Spleen (tissue), 7 donors: ENCODE results near the gene BEND5.

ENCODE experiments used
- POLR2A ChIP-seq, 3 donors: fragments of 450-650 bp; IDR thresholded peaks; one replicate each; pipeline ENCODE4 v1.5.1; 2017; ENCODE audit warnings: antibody characterized with exemption in 3 of 3, mild to moderate bottlenecking in 1 of 3
- POLR2AphosphoS5 ChIP-seq, 3 donors: sonication (generic); formaldehyde crosslinking; IDR thresholded peaks; one replicate each; pipeline ENCODE4 v1.5.1; 2017; ENCODE audit warnings: antibody characterized with exemption in 3 of 3
- TF ChIP-seq, protein P1 (sequence below), 11 experiments: fragments of 200-600 bp in 7 of 11; fragments of 450-650 bp in 4 of 11; sonication (generic) in 4 of 11; IDR thresholded peaks in 8 of 11; conservative IDR thresholded peaks in 3 of 11; 1 replicate in 7 of 11; 2 replicates in 4 of 11; pipeline versions ENCODE4 v1.4.0 to v1.8.0; 2016 to 2021; ENCODE audit warnings: antibody characterized with exemption in 11 of 11, inconsistent platforms in 4 of 11, mild to moderate bottlenecking in 1 of 11
- donor health status: DM: no; HTN: no; CAD: no; lungs with moderate emphysema.
- donor health status: DM: no; HTN: no; CAD: no.
- donor health status: DM: no; HTN: no; CAD: no.

DNA sequence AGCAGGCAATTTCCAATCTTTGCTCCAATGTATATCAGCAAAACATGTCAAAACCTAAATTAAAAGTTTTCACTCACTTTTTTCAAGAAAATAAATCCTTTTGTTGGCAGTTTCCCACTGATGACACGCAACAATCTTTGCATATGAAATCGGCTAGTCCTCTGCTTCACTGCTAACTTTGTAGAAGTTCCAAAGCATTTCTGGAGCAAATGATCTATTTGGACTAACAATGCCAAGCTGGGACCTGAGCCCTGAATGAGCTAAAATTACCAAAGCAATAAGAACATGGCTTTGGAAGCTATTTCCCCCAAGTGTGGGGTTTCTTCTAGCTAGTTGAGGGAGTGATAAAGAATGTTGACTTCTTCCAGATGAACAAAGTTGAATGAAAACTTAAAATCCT is 5.1 kb downstream of the BEND5 start:
- TF ChIP-seq, protein P1, sequence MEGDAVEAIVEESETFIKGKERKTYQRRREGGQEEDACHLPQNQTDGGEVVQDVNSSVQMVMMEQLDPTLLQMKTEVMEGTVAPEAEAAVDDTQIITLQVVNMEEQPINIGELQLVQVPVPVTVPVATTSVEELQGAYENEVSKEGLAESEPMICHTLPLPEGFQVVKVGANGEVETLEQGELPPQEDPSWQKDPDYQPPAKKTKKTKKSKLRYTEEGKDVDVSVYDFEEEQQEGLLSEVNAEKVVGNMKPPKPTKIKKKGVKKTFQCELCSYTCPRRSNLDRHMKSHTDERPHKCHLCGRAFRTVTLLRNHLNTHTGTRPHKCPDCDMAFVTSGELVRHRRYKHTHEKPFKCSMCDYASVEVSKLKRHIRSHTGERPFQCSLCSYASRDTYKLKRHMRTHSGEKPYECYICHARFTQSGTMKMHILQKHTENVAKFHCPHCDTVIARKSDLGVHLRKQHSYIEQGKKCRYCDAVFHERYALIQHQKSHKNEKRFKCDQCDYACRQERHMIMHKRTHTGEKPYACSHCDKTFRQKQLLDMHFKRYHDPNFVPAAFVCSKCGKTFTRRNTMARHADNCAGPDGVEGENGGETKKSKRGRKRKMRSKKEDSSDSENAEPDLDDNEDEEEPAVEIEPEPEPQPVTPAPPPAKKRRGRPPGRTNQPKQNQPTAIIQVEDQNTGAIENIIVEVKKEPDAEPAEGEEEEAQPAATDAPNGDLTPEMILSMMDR (IDR thresholded peaks at IDR 0.05 in 8 of 11, conservative IDR thresholded peaks at IDR 0.05 in 3 of 11), result no peak
- TF ChIP-seq POLR2A (IDR thresholded peaks at IDR 0.05) (no peak), POLR2AphosphoS5 (IDR thresholded peaks at IDR 0.05) (no peak)
